Measurements from ENCODE around the gene TUBA4A. TPM values are rescaled to one million over a fixed set of nuclear protein-coding genes. Genes with fewer than 3 reads are reported as not detected.
"Not testable (repeated sequence)": the region's sequence is repeated elsewhere in the genome, so short reads cannot be mapped to it uniquely, and the experiment has no call there.

The TUBA4A gene
- total and polyA plus RNA-seq, 10 donors: 60.2 to 120 (median 73.4) TPM

DNA sequence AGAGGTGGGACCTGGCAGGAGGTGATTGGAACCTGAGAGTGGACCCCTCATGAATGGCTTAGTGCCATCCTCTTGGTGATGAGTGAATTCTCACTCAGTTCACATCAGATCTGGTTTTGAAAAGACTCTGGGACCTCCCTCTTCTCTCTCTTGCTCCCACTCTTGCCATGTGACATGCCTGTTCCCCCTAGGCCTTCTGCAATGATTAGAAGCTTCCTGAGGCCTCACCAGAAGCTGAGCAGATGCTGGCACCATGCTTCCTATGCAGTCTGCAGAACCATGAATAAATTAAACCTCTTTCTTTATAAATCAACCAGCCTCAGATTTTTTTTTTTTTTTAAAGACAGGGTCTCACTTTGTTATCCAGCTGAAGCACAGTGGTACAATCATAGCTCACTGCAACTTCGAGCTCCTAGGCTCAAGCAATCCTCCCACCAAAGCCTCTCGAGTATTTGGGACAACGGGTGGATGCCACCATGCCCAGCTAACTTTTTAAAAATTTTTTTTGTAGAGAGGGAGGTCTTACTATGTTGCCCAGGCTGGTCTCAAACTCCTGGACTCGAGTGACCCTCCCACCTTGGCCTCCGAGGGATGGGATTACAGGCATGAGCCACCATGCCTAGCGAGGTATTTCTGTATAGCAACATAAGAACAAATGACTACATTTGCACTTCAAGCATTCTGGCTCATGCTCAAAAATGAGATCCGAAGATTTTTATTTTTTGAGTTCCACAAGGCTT lies 49.1 kb downstream of the TUBA4A start:
- no peaks in the 10 kb centered on the region for H3K9me3 ChIP-seq
- WGBS, 5 donors: 87 to 97% (median 95%) methylated on average over 7 of the region's 7 CpGs

GRCh38 chr2:219201331-219201730 lies 52.4 kb downstream of the TUBA4A start:
- peaks cover 0 to 20% (median 0%) of the 10 kb centered on the region in 7 donors for H3K27me3 ChIP-seq (replicated peaks in 1 of 7)
- H3K36me3 ChIP-seq; H3K4me3 ChIP-seq; H3K27ac ChIP-seq; intact Hi-C loops (cut with DNase I; ENCODE audit: low total_unique reads); H3K9me3 ChIP-seq; H3K4me1 ChIP-seq; DNase-seq: not testable (repeated sequence)
- whole genome bisulfite sequencing, 5 donors: 83 to 94% (median 91%) methylated on average over 8 to 21 of the region's 21 CpGs

More for the DNA sequence above, 49.1 kb downstream of the TUBA4A start:
- Histone ChIP-seq H3K27me3 (replicated peaks in 1 of 7) (peaks cover 0 to 7% (median 0%) of the 10 kb centered on the region in 7 donors), H3K27ac (no peak overlapping the region), H3K4me1 (peaks cover 7 to 36% (median 27%) of the 10 kb centered on the region in 6 donors), H3K4me3 (no peak overlapping the region), H3K36me3 (peaks cover 0 to 21% (median 13%) of the 10 kb centered on the region in 6 donors)
- no peak for TF ChIP-seq POLR2A (IDR thresholded peaks at IDR 0.05)
- TF ChIP-seq POLR2AphosphoS5 (IDR thresholded peaks at IDR 0.05): no peak
- TF ChIP-seq CTCF (IDR thresholded peaks at IDR 0.05 in 8 of 11, conservative IDR thresholded peaks at IDR 0.05 in 3 of 11): no peak
- intact Hi-C loops (cut with DNase I; ENCODE audit: low total_unique reads): loop anchor here (5.0 kb wide), 1 partner anchor 32 kb away; the partner anchor contains the start of gene SLC23A3
- peak; percentile 34 for DNase-seq

- intact Hi-C loops (cut with DNase I; ENCODE audit: low total_unique reads): not testable (repeated sequence)
- 68 to 81% (median 79%) methylated on average over 23 to 25 of the region's 26 CpGs for WGBS, 5 donors
These were observed 53.0 kb downstream of the TUBA4A start for GRCh38 chr2:219200502-219201326.

More at GRCh38 chr2:219200502-219201326, 53.0 kb downstream of the TUBA4A start:
- H3K4me3 ChIP-seq: peak overlapping the region in 1 of 8 donors; percentile 35
- peak overlapping the region in 3 of 8 donors; percentile 13 to 68 (median 48) for H3K27ac ChIP-seq
- H3K36me3 ChIP-seq, H3K9me3 ChIP-seq, H3K4me1 ChIP-seq: not testable (repeated sequence)
- H3K27me3 ChIP-seq (replicated peaks in 1 of 7): peaks cover 0 to 20% (median 0%) of the 10 kb centered on the region in 7 donors
- peak; percentile 54 for DNase-seq

Small RNA genes lying within 50 kb of the gene (microRNA-seq; reads per million reads assigned to microRNA genes)
- 0 reads per million in 3 donors for gene MIR153-1

Small RNA genes lying within 50 kb of the gene (small RNA-seq; reads per million reads assigned to genes)
- 0 to 0.35 (median 0.06) reads per million in 4 donors for gene MIR153-1

Other genes with a start within 250 kb of the TUBA4A start
- under 1 TPM in 1 of 7 donors, not detected in 6; 0.28 TPM for gene CFAP65, start 212.4 kb downstream of the TUBA4A start, total RNA-seq
- not detected for gene CFAP65, start 212.4 kb downstream of the TUBA4A start, polyA plus RNA-seq
- gene IHH, start 193.0 kb downstream of the TUBA4A start, total RNA-seq: not detected
- under 1 TPM in 2 of 3 donors, not detected in 1; 0.06 to 0.13 TPM for gene IHH, start 193.0 kb downstream of the TUBA4A start, polyA plus RNA-seq
- gene NHEJ1, start 93.1 kb downstream of the TUBA4A start, total RNA-seq: 10 to 100 TPM; 13.3 to 25.9 (median 16.6) TPM
- 1 to 10 TPM; 5.5 to 7.9 (median 7.8) TPM for gene NHEJ1, start 93.1 kb downstream of the TUBA4A start, polyA plus RNA-seq
- gene SLC23A3, start 83.9 kb downstream of the TUBA4A start, total RNA-seq: 1 to 10 TPM; 1.5 to 5.0 (median 3.5) TPM
- 1 to 10 TPM; 1.2 to 2.2 (median 1.3) TPM for gene SLC23A3, start 83.9 kb downstream of the TUBA4A start, polyA plus RNA-seq
- gene CNPPD1, start 77.0 kb downstream of the TUBA4A start, total RNA-seq: 10 to 100 TPM; 51.3 to 80.8 (median 66.4) TPM
- gene CNPPD1, start 77.0 kb downstream of the TUBA4A start, polyA plus RNA-seq: 10 to 100 TPM; 53.5 to 65.2 (median 65.2) TPM
- gene RETREG2, start 75.6 kb downstream of the TUBA4A start, total RNA-seq: 100 to 1,000 TPM in 2 of 7 donors, 10 to 100 TPM in 5; 51.5 to 101 (median 76.3) TPM
- 10 to 100 TPM; 30.0 to 47.2 (median 32.8) TPM for gene RETREG2, start 75.6 kb downstream of the TUBA4A start, polyA plus RNA-seq
- 10 to 100 TPM; 46.3 to 77.7 (median 49.8) TPM for gene ZFAND2B, start 47.1 kb downstream of the TUBA4A start, total RNA-seq
- gene ZFAND2B, start 47.1 kb downstream of the TUBA4A start, polyA plus RNA-seq: 10 to 100 TPM; 39.4 to 63.6 (median 55.0) TPM
- gene ABCB6, start 35.0 kb downstream of the TUBA4A start, total RNA-seq: 10 to 100 TPM in 5 of 7 donors, 1 to 10 TPM in 2; 8.4 to 19.5 (median 11.4) TPM
- 10 to 100 TPM; 15.9 to 28.7 (median 28.0) TPM for gene ABCB6, start 35.0 kb downstream of the TUBA4A start, polyA plus RNA-seq
- 10 to 100 TPM; 34.7 to 68.2 (median 47.2) TPM for gene ATG9A, start 24.3 kb downstream of the TUBA4A start, total RNA-seq
- gene ATG9A, start 24.3 kb downstream of the TUBA4A start, polyA plus RNA-seq: 10 to 100 TPM in 2 of 3 donors, 1 to 10 TPM in 1; 9.4 to 13.8 (median 12.6) TPM
- 100 to 1,000 TPM in 1 of 7 donors, 10 to 100 TPM in 6; 68.3 to 141 (median 74.0) TPM for gene ANKZF1, start 24.1 kb downstream of the TUBA4A start, total RNA-seq
- 10 to 100 TPM; 30.5 to 70.2 (median 54.7) TPM for gene ANKZF1, start 24.1 kb downstream of the TUBA4A start, polyA plus RNA-seq
- 1 to 10 TPM; 2.3 to 9.6 (median 8.9) TPM for gene GLB1L, start 8.5 kb downstream of the TUBA4A start, total RNA-seq
- 1 to 10 TPM; 3.0 to 4.1 (median 3.6) TPM for gene GLB1L, start 8.5 kb downstream of the TUBA4A start, polyA plus RNA-seq
- 10 to 100 TPM; 17.0 to 30.5 (median 22.8) TPM for gene STK16, start 8.4 kb downstream of the TUBA4A start, total RNA-seq
- gene STK16, start 8.4 kb downstream of the TUBA4A start, polyA plus RNA-seq: 10 to 100 TPM; 33.6 to 47.6 (median 44.2) TPM
- gene TUBA4B, start 675 bp downstream of the TUBA4A start, total RNA-seq: not detected
- gene TUBA4B, start 675 bp downstream of the TUBA4A start, polyA plus RNA-seq: not detected
- gene DNAJB2, start 25.4 kb upstream of the TUBA4A start, total RNA-seq: 10 to 100 TPM; 35.0 to 64.4 (median 54.0) TPM
- 10 to 100 TPM; 31.4 to 67.2 (median 43.2) TPM for gene DNAJB2, start 25.4 kb upstream of the TUBA4A start, polyA plus RNA-seq
- gene PTPRN, start 55.5 kb upstream of the TUBA4A start, total RNA-seq: not detected
- under 1 TPM in 2 of 3 donors, not detected in 1; 0.06 to 0.12 TPM for gene PTPRN, start 55.5 kb upstream of the TUBA4A start, polyA plus RNA-seq
- under 1 TPM in 1 of 7 donors, not detected in 6; 0.83 TPM for gene RESP18, start 78.8 kb upstream of the TUBA4A start, total RNA-seq
- not detected for gene RESP18, start 78.8 kb upstream of the TUBA4A start, polyA plus RNA-seq
- 10 to 100 TPM; 46.7 to 65.8 (median 59.2) TPM for gene DNPEP, start 134.0 kb upstream of the TUBA4A start, total RNA-seq
- gene DNPEP, start 134.0 kb upstream of the TUBA4A start, polyA plus RNA-seq: 10 to 100 TPM; 74.4 to 92.8 (median 91.7) TPM
- gene DES, start 164.5 kb upstream of the TUBA4A start, total RNA-seq: 10 to 100 TPM in 3 of 7 donors, 1 to 10 TPM in 4; 4.3 to 18.1 (median 8.3) TPM
- gene DES, start 164.5 kb upstream of the TUBA4A start, polyA plus RNA-seq: 10 to 100 TPM; 10.8 to 24.7 (median 14.1) TPM
- gene SPEG, start 180.9 kb upstream of the TUBA4A start, total RNA-seq: 1 to 10 TPM in 6 of 7 donors, under 1 TPM in 1; 0.74 to 4.5 (median 2.3) TPM
- 1 to 10 TPM; 4.4 to 8.2 (median 4.9) TPM for gene SPEG, start 180.9 kb upstream of the TUBA4A start, polyA plus RNA-seq
- 10 to 100 TPM; 21.2 to 45.5 (median 29.4) TPM for gene GMPPA, start 245.0 kb upstream of the TUBA4A start, total RNA-seq
- gene GMPPA, start 245.0 kb upstream of the TUBA4A start, polyA plus RNA-seq: 10 to 100 TPM; 27.4 to 43.3 (median 39.3) TPM

Data from spleen (tissue), 11 donors.